ENCODE data around the gene RNF112. TPM values are rescaled to one million over a fixed set of nuclear protein-coding genes. Genes with fewer than 3 reads are reported as not detected.
"Not testable (repeated sequence)": the region's sequence is repeated elsewhere in the genome, so short reads cannot be mapped to it uniquely, and the experiment has no call there.

Gene RNF112
- polyA plus RNA-seq, 1 donor from 2014 or later, result 33.3 TPM

DNA sequence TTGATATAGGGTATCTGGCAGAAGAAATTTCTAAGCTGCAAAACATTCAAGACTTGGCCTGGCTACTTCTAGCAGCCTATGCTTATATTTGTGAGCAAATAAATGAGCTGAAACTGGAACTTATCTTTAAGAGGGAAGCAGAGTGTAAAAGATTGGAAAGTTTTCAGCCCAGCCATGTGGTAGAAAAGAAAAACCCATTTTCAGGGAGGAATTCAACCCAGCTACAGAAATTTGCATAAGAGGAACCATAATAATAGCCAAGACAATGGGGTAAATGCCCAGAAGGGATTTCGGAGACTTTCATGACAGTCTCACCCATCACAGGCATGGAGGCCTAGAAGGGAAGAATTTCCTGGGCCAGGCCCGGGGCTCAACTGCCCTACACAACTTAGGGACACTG, 31.7 kb downstream of the RNF112 start:
- Histone ChIP-seq H3F3A (ENCODE audit: insufficient read depth, low read length, poor library complexity, severe bottlenecking) (no peaks in the 10 kb centered on the region), H4K20me1 (ENCODE audit: insufficient read depth) (no peaks in the 10 kb centered on the region), H3K4me3 (ENCODE audit: low read length) (no peak overlapping the region), H3K4me2 (ENCODE audit: low read length) (no peak overlapping the region), H3K36me3 (ENCODE audit: insufficient read depth, low read length) (no peaks in the 10 kb centered on the region), H2AFZ (ENCODE audit: low read depth, low read length) (no peak overlapping the region), H3K27me3 (ENCODE audit: insufficient read depth, low read depth, low read length) (no peaks in the 10 kb centered on the region), H3K27ac (ENCODE audit: low read length) (no peak overlapping the region), H3K9me2 (ENCODE audit: insufficient read depth, low read length) (no peaks in the 10 kb centered on the region), H3K9me3 (ENCODE audit: low read length) (no peaks in the 10 kb centered on the region), H3K9ac (ENCODE audit: low read length) (no peak overlapping the region), H3K79me2 (replicated peaks; ENCODE audit: insufficient read depth, low read length) (no peaks in the 10 kb centered on the region)
- no peak for TF ChIP-seq TAF1 (IDR thresholded peaks at IDR 0.05; ENCODE audit: low read depth)

DNA sequence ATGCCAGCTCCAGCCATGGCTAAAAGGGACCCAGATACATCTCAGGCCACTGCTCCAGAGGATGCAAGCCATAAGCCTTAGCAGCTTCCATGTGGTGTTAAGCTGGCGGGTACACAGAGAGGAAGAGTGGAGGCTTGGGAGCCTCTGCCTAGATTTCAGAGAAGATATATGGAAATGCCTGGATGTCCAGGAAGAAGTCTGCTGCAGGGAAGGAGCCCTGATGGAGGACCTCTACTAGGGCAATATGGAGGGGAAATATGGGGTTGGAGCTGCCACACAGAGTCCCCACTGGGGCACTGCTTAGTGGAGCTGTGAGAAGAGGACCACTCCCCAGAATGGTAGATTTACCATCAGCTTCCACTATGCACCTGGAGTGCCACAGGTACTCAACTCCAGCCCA, 32.1 kb downstream of the RNF112 start:
- Histone ChIP-seq H4K20me1 (ENCODE audit: insufficient read depth) (no peaks in the 10 kb centered on the region), H3F3A (ENCODE audit: insufficient read depth, low read length, poor library complexity, severe bottlenecking) (no peaks in the 10 kb centered on the region), H3K9me3 (ENCODE audit: low read length) (no peaks in the 10 kb centered on the region)

DNA sequence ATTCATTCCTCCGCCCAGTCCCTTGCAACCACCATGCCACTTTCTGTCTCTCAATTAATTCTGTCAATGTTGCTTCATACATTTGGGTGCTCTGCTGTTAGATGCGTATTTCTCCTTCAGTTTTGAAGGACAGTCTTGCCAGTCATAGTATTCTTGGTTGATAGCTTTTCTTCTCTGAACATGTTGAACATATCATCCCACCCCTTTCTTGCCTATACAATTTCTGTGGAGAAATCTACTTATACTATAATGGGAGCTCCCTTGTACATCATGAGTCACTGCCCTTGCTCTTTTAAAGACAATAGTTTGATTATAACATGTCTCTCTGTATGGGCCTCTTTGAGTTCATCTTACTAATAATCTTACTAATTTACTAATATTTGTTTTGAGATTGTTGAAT, 34.1 kb downstream of the RNF112 start:
- TF ChIP-seq EP300 (conservative IDR thresholded peaks at IDR 0.05; ENCODE audit: poor library complexity, severe bottlenecking) (no peak), MXI1 (conservative IDR thresholded peaks at IDR 0.05; ENCODE audit: poor library complexity, severe bottlenecking) (no peak), EZH2 (IDR thresholded peaks at IDR 0.05; ENCODE audit: borderline replicate concordance, insufficient read depth, low read length, poor library complexity, severe bottlenecking) (no peak), SMC3 (conservative IDR thresholded peaks at IDR 0.05; ENCODE audit: poor library complexity) (no peak), POLR2AphosphoS5 (IDR thresholded peaks at IDR 0.05) (no peak), RAD21 (conservative IDR thresholded peaks at IDR 0.05) (no peak), TAF1 (IDR thresholded peaks at IDR 0.05; ENCODE audit: low read depth) (no peak)
- TF ChIP-seq, protein P1, sequence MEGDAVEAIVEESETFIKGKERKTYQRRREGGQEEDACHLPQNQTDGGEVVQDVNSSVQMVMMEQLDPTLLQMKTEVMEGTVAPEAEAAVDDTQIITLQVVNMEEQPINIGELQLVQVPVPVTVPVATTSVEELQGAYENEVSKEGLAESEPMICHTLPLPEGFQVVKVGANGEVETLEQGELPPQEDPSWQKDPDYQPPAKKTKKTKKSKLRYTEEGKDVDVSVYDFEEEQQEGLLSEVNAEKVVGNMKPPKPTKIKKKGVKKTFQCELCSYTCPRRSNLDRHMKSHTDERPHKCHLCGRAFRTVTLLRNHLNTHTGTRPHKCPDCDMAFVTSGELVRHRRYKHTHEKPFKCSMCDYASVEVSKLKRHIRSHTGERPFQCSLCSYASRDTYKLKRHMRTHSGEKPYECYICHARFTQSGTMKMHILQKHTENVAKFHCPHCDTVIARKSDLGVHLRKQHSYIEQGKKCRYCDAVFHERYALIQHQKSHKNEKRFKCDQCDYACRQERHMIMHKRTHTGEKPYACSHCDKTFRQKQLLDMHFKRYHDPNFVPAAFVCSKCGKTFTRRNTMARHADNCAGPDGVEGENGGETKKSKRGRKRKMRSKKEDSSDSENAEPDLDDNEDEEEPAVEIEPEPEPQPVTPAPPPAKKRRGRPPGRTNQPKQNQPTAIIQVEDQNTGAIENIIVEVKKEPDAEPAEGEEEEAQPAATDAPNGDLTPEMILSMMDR (IDR thresholded peaks at IDR 0.05; ENCODE audit: poor library complexity, severe bottlenecking), result no peak
- TF ChIP-seq, protein P2, sequence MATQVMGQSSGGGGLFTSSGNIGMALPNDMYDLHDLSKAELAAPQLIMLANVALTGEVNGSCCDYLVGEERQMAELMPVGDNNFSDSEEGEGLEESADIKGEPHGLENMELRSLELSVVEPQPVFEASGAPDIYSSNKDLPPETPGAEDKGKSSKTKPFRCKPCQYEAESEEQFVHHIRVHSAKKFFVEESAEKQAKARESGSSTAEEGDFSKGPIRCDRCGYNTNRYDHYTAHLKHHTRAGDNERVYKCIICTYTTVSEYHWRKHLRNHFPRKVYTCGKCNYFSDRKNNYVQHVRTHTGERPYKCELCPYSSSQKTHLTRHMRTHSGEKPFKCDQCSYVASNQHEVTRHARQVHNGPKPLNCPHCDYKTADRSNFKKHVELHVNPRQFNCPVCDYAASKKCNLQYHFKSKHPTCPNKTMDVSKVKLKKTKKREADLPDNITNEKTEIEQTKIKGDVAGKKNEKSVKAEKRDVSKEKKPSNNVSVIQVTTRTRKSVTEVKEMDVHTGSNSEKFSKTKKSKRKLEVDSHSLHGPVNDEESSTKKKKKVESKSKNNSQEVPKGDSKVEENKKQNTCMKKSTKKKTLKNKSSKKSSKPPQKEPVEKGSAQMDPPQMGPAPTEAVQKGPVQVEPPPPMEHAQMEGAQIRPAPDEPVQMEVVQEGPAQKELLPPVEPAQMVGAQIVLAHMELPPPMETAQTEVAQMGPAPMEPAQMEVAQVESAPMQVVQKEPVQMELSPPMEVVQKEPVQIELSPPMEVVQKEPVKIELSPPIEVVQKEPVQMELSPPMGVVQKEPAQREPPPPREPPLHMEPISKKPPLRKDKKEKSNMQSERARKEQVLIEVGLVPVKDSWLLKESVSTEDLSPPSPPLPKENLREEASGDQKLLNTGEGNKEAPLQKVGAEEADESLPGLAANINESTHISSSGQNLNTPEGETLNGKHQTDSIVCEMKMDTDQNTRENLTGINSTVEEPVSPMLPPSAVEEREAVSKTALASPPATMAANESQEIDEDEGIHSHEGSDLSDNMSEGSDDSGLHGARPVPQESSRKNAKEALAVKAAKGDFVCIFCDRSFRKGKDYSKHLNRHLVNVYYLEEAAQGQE (IDR thresholded peaks at IDR 0.05; ENCODE audit: borderline replicate concordance), result no peak
- Histone ChIP-seq H3K27me3 (ENCODE audit: insufficient read depth, low read depth, low read length) (no peaks in the 10 kb centered on the region), H3K36me3 (ENCODE audit: insufficient read depth, low read length) (no peaks in the 10 kb centered on the region), H3K27ac (ENCODE audit: low read length) (no peak overlapping the region), H2AFZ (ENCODE audit: low read depth, low read length) (no peak overlapping the region), H3K4me2 (ENCODE audit: low read length) (no peak overlapping the region), H3K9me2 (ENCODE audit: insufficient read depth, low read length) (no peaks in the 10 kb centered on the region), H3K4me3 (ENCODE audit: low read length) (no peak overlapping the region), H3K9ac (ENCODE audit: low read length) (no peak overlapping the region), H3K9me3 (ENCODE audit: low read length) (no peaks in the 10 kb centered on the region), H3F3A (ENCODE audit: insufficient read depth, low read length, poor library complexity, severe bottlenecking) (no peaks in the 10 kb centered on the region), H3K79me2 (replicated peaks; ENCODE audit: insufficient read depth, low read length) (no peaks in the 10 kb centered on the region), H4K20me1 (ENCODE audit: insufficient read depth) (no peaks in the 10 kb centered on the region)

More for the DNA sequence above, 32.1 kb downstream of the RNF112 start:
- no peaks in the 10 kb centered on the region for H3K36me3 ChIP-seq (ENCODE audit: insufficient read depth, low read length)
- H3K4me3 ChIP-seq (ENCODE audit: low read length), result no peak overlapping the region
- H2AFZ ChIP-seq (ENCODE audit: low read depth, low read length), result no peak overlapping the region
- no peak overlapping the region for H3K9ac ChIP-seq (ENCODE audit: low read length)
- no peaks in the 10 kb centered on the region for H3K27me3 ChIP-seq (ENCODE audit: insufficient read depth, low read depth, low read length)
- TF ChIP-seq EZH2 (IDR thresholded peaks at IDR 0.05; ENCODE audit: borderline replicate concordance, insufficient read depth, low read length, poor library complexity, severe bottlenecking), result no peak
- no peak for TF ChIP-seq RAD21 (conservative IDR thresholded peaks at IDR 0.05)
- TF ChIP-seq, protein P2 (IDR thresholded peaks at IDR 0.05; ENCODE audit: borderline replicate concordance), result no peak
- TF ChIP-seq POLR2AphosphoS5 (IDR thresholded peaks at IDR 0.05), result no peak
- no peaks in the 10 kb centered on the region for H3K79me2 ChIP-seq (replicated peaks; ENCODE audit: insufficient read depth, low read length)
- no peaks in the 10 kb centered on the region for H3K9me2 ChIP-seq (ENCODE audit: insufficient read depth, low read length)
- H3K4me2 ChIP-seq (ENCODE audit: low read length), result no peak overlapping the region
- H3K27ac ChIP-seq (ENCODE audit: low read length), result no peak overlapping the region

DNA sequence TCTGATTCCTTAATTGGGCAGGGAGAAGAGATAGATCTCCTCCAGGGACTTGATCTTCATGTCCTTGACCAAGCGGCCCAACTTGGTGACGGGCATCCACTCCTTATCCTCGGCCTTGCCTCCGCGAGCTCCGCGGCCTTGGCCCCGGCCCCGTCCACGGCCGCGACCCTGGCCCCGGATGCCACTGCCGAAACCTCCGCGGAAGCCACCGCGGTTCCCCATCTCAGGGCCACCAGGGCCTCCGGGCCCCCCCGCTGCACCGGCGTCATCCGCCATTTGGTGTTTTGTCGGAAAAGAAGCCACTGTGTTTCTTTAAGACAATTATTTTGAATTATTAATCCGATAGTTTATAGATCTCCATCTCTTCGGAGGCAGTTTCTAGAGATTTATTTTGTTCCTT, 35.5 kb downstream of the RNF112 start:
- H3K9me3 ChIP-seq (ENCODE audit: low read length); H3K4me2 ChIP-seq (ENCODE audit: low read length); H3K27me3 ChIP-seq (ENCODE audit: insufficient read depth, low read depth, low read length); H3K9me2 ChIP-seq (ENCODE audit: insufficient read depth, low read length); H3K36me3 ChIP-seq (ENCODE audit: insufficient read depth, low read length); H2AFZ ChIP-seq (ENCODE audit: low read depth, low read length); H3K79me2 ChIP-seq (replicated peaks; ENCODE audit: insufficient read depth, low read length); H3F3A ChIP-seq (ENCODE audit: insufficient read depth, low read length, poor library complexity, severe bottlenecking); H3K4me3 ChIP-seq (ENCODE audit: low read length); H3K9ac ChIP-seq (ENCODE audit: low read length); H3K27ac ChIP-seq (ENCODE audit: low read length); H4K20me1 ChIP-seq (ENCODE audit: insufficient read depth): not testable (repeated sequence)

All from neural cell (in vitro differentiated cells).